Liver (tissue), 9 donors: ENCODE results near the gene MR1. TPM values are rescaled to one million over a fixed set of nuclear protein-coding genes. Genes with fewer than 3 reads are reported as not detected.
A peak's percentile ranks its signal among the peaks of the same experiment; 100 is the strongest.

Experiments used
- DNase-seq: peaks from one replicate; pipeline ENCODE4 v3.0.0-alpha.2; 2017; ENCODE audit warnings: low spot score
- H3K27ac ChIP-seq, 2 donors: one replicate each; pipeline ENCODE4 v1.7.0; 2013; ENCODE audit warnings: inconsistent platforms in 2 of 2, low read length in 2 of 2, control low read depth in 1 of 2, low read depth in 1 of 2, mild to moderate bottlenecking in 1 of 2
- H3K27me3 ChIP-seq, 4 donors: one replicate each; pipeline versions ENCODE4 v1.6.1 to v1.7.0; 2013; ENCODE audit warnings: low read length in 3 of 4, inconsistent platforms in 1 of 4, mild to moderate bottlenecking in 1 of 4, moderate library complexity in 1 of 4; ENCODE audit not compliant: control insufficient read depth in 4 of 4, insufficient read depth in 4 of 4
- H3K36me3 ChIP-seq, 4 donors: one replicate each; pipeline versions ENCODE4 v1.6.1 to v1.7.0; 2013; ENCODE audit warnings: low read length in 3 of 4, mild to moderate bottlenecking in 3 of 4, low read depth in 1 of 4, moderate library complexity in 1 of 4; ENCODE audit not compliant: control insufficient read depth in 4 of 4, insufficient read depth in 3 of 4
- H3K4me1 ChIP-seq, 4 donors: one replicate each; pipeline versions ENCODE4 v1.6.1 to v1.7.0; 2013; ENCODE audit warnings: low read length in 3 of 4, mild to moderate bottlenecking in 3 of 4, moderate library complexity in 1 of 4; ENCODE audit not compliant: control insufficient read depth in 4 of 4, insufficient read depth in 4 of 4
- H3K4me3 ChIP-seq, 3 donors: one replicate each; pipeline versions ENCODE4 v1.6.1 to v1.7.0; 2013; ENCODE audit warnings: low read length in 3 of 3, control low read depth in 1 of 3, low read depth in 1 of 3, mild to moderate bottlenecking in 1 of 3
- H3K9ac ChIP-seq, 2 donors: one replicate each; pipeline ENCODE4 v1.7.0; 2013; ENCODE audit warnings: low read length in 2 of 2, mild to moderate bottlenecking in 2 of 2, moderate library complexity in 2 of 2, control low read depth in 1 of 2, low read depth in 1 of 2
- H3K9me3 ChIP-seq, 4 donors: one replicate each; pipeline versions ENCODE4 v1.6.1 to v1.7.0; 2013; ENCODE audit warnings: low read length in 3 of 4; ENCODE audit not compliant: control insufficient read depth in 4 of 4
- EGR1 ChIP-seq, 2 donors: IDR thresholded peaks; 2 replicates each; pipeline ENCODE4 v1.6.1; 2016 to 2018; ENCODE audit warnings: antibody characterized with exemption in 2 of 2, low read depth in 2 of 2
- GABPA ChIP-seq, 2 donors: IDR thresholded peaks in 1 of 2; conservative IDR thresholded peaks in 1 of 2; 2 replicates each; pipeline ENCODE4 v1.6.1; 2016; ENCODE audit warnings: antibody characterized with exemption in 2 of 2, mild to moderate bottlenecking in 1 of 2, moderate library complexity in 1 of 2
- HNF4A ChIP-seq, 2 donors: conservative IDR thresholded peaks; 2 replicates each; pipeline ENCODE4 v1.6.1; 2016; ENCODE audit warnings: antibody characterized with exemption in 2 of 2, mild to moderate bottlenecking in 2 of 2
- HNF4G ChIP-seq: IDR thresholded peaks from 2 replicates; pipeline ENCODE4 v1.6.1; 2016; ENCODE audit warnings: antibody characterized with exemption
- JUND ChIP-seq, 2 donors: IDR thresholded peaks; 2 replicates each; pipeline ENCODE4 v1.6.1; 2016; ENCODE audit warnings: antibody characterized with exemption in 2 of 2
- NR2F2 ChIP-seq: IDR thresholded peaks from 2 replicates; pipeline ENCODE4 v1.6.1; 2016; ENCODE audit warnings: antibody characterized with exemption
- RAD21 ChIP-seq, 2 donors: IDR thresholded peaks; 2 replicates each; pipeline ENCODE4 v1.6.1; 2016; ENCODE audit warnings: antibody characterized with exemption in 2 of 2, mild to moderate bottlenecking in 2 of 2
- TAF1 ChIP-seq: conservative IDR thresholded peaks from 2 replicates; pipeline ENCODE4 v1.6.1; 2016; ENCODE audit warnings: antibody characterized with exemption, mild to moderate bottlenecking
- YY1 ChIP-seq: IDR thresholded peaks from 2 replicates; pipeline ENCODE4 v1.6.1; 2016; ENCODE audit warnings: antibody characterized with exemption, mild to moderate bottlenecking
- WGBS: extraction: QIAGEN DNeasy Blood & Tissue Kit; methylation state at CpG from one replicate; pipeline ENCODE4 v1.1.7; 2013; 5-methylcytosine and 5-hydroxymethylcytosine counted together
- polyA plus RNA-seq, 2 donors: library from polyadenylated mRNA; stranded (reverse) in 1 of 2; unstranded in 1 of 2; fragments of 200-250 nt in 1 of 2; fragments of >200 nt in 1 of 2; fragmentation: Nextera tagmentation in 1 of 2; extraction: Ambion mirVana in 1 of 2; gene quantifications; one replicate each; pipeline versions ENCODE4 v1.2.1 to v1.2.3, GENCODE V29; 2013 to 2015
- total RNA-seq, 2 donors: library from RNA; depleted of rRNA; stranded (reverse); fragments of >200 nt; gene quantifications; one replicate each; pipeline ENCODE4 v1.2.3, GENCODE V29; 2014
- TF ChIP-seq, protein P1 (sequence below): IDR thresholded peaks from 2 replicates; pipeline ENCODE4 v1.6.1; 2016; ENCODE audit warnings: antibody characterized with exemption
- donor health status: healthy.
- donor health status: healthy.
- donor health status: healthy.
- donor health status: healthy.
- donor health status: healthy.

Gene MR1
- total and polyA plus RNA-seq, 4 donors = 5.5 to 8.1 (median 6.1) TPM

DNA sequence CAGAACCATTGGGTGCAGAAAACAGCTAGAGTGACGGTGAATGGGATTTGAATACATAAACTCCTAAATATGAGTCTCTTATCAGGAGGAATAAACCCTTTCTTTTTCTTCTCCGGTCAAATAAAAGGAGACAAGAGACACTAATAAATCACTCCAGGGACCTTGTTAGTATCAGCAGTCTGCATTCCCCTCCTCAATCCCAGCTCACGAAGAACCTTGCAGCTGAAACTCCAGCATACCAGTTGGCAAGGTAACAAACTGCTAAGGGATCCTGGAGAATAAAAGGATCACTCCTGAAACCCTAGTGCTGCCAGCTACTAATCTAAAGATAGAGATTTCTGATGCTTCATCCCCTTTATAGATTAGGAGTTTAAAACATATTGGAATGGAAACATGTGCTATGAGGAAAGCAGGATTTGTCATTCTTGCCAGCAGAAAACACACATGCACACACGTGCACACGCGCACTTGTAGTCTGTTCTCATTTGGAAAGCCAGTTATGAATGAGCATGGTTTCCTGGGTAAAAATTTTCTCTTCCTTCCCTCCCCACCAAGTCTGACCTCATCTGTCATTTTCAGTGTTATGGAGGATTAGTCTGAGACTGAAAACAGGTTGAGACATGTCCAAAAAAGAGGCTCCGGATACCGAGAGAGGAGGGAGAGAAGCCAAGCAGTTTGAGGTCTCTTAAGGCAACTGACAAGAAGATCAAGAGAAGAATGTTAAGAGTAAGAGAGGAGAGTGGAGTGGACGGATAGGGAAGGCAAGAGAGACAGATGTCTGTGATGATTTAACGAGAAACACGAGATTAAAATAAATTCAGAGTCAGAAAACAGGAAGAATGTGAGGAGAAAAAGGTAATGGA lies 65.6 kb downstream of the MR1 start:
- Histone ChIP-seq H3K9ac (no peak overlapping the region), H3K36me3 (no peaks in the 10 kb centered on the region), H3K4me1 (peaks cover 0 to 3% (median 2%) of the 10 kb centered on the region in 4 donors), H3K27me3 (no peaks in the 10 kb centered on the region), H3K27ac (no peak overlapping the region), H3K9me3 (no peaks in the 10 kb centered on the region), H3K4me3 (no peak overlapping the region)
- DNase-seq = no peak
- TF ChIP-seq GABPA (IDR thresholded peaks at IDR 0.05 in 1 of 2, conservative IDR thresholded peaks at IDR 0.05 in 1 of 2) = no peak
- WGBS = 55% methylated on average over 11 of the region's 11 CpGs

GRCh38 chr1:181100015-181100905 lies 66.5 kb downstream of the MR1 start:
- no peak overlapping the region for H3K27ac ChIP-seq
- 56% methylated on average over 10 of the region's 10 CpGs for WGBS
- no peak for DNase-seq
- H3K9ac ChIP-seq = no peak overlapping the region
- no peaks in the 10 kb centered on the region for H3K9me3 ChIP-seq
- no peaks in the 10 kb centered on the region for H3K27me3 ChIP-seq
- H3K4me1 ChIP-seq = peaks cover 0 to 7% (median 4%) of the 10 kb centered on the region in 4 donors
- H3K4me3 ChIP-seq = no peak overlapping the region
- TF ChIP-seq YY1 (no peak), HNF4A (conservative IDR thresholded peaks at IDR 0.05) (no peak), JUND (IDR thresholded peaks at IDR 0.05) (peak in 1 of 2 donors; percentile 27), EGR1 (IDR thresholded peaks at IDR 0.05; ENCODE audit: low read depth in 2 of 2) (no peak)
- no peaks in the 10 kb centered on the region for H3K36me3 ChIP-seq

DNA sequence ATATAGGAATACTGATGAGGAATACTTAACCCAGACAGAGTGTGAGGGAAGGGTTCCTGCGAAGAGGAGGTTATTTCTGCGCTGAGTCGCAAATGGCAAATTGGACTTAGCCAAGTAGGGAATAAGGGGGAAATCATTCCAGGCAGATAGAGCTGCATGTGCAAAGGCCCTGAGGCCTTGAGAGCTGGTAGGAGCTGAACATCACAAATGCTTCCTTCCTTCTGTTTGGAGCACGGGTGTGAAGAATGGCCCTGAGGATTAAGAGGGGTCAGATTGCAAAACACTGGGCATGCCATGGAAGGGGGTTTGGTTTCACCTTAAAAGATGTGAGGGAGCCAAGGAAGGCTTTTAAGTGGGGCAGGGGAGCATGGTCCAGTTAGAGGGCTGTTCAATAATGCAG lies 67.2 kb downstream of the MR1 start:
- H3K27me3 ChIP-seq = no peaks in the 10 kb centered on the region
- H3K9ac ChIP-seq = no peak overlapping the region
- peaks cover 3 to 10% (median 8%) of the 10 kb centered on the region in 4 donors for H3K4me1 ChIP-seq
- no peaks in the 10 kb centered on the region for H3K36me3 ChIP-seq
- H3K9me3 ChIP-seq = no peaks in the 10 kb centered on the region
- H3K4me3 ChIP-seq = no peak overlapping the region
- no peak for TF ChIP-seq RAD21 (IDR thresholded peaks at IDR 0.05)
- TF ChIP-seq EGR1 (IDR thresholded peaks at IDR 0.05; ENCODE audit: low read depth in 2 of 2) = no peak
- TF ChIP-seq, protein P1, sequence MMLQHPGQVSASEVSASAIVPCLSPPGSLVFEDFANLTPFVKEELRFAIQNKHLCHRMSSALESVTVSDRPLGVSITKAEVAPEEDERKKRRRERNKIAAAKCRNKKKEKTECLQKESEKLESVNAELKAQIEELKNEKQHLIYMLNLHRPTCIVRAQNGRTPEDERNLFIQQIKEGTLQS = no peak
- TF ChIP-seq JUND (IDR thresholded peaks at IDR 0.05) = no peak
- no peak for TF ChIP-seq HNF4A (conservative IDR thresholded peaks at IDR 0.05)
- TF ChIP-seq HNF4G = no peak
- TF ChIP-seq NR2F2 = no peak
- no peak for TF ChIP-seq TAF1
- 89% methylated on average over 4 of the region's 4 CpGs for WGBS
- DNase-seq = no peak
- H3K27ac ChIP-seq = no peak overlapping the region
